GM21717 (cell line): ENCODE measurements around the gene PLVAP.
A peak's percentile ranks its signal among the peaks of the same experiment; 100 is the strongest.

Source experiments
- ATAC-seq: cut with Tn5 transposase; IDR thresholded peaks from one replicate; pipeline ENCODE4 v1.9.1; 2021; ENCODE audit warnings: mild to moderate bottlenecking, moderate library complexity; ENCODE audit not compliant: unreplicated experiment

Gene PLVAP

GRCh38 chr19:17376935-17377600, at the start of gene PLVAP:
TSS of gene PLVAP (minus strand) at chr19:17377342. CDS start at chr19:17377288, 54 bp downstream.
- ATAC-seq = no peak

GRCh38 chr19:17424743-17425365, 47.7 kb upstream of the PLVAP start:
- ATAC-seq = no peak

- ATAC-seq = no peak
Measured at GRCh38 chr19:17423429-17424208, 46.5 kb upstream of the PLVAP start.

GRCh38 chr19:17421942-17422341, 44.8 kb upstream of the PLVAP start:
- ATAC-seq = no peak

GRCh38 chr19:17420475-17420924, 43.4 kb upstream of the PLVAP start:
- ATAC-seq = no peak

GRCh38 chr19:17419621-17420474, 42.7 kb upstream of the PLVAP start, which contains the start of gene MVB12A:
TSS of gene MVB12A (plus strand) at chr19:17420047. CDS start at chr19:17420136, 89 bp downstream.
- ATAC-seq = peak; percentile 71

- no peak for ATAC-seq
Measured at GRCh38 chr19:17419154-17419620, 42.0 kb upstream of the PLVAP start.

- ATAC-seq = no peak
Measured at GRCh38 chr19:17418710-17419109, 41.6 kb upstream of the PLVAP start.

GRCh38 chr19:17415121-17415520, 38.0 kb upstream of the PLVAP start:
- ATAC-seq = no peak

- no peak for ATAC-seq
Measured at GRCh38 chr19:17414097-17414496, 37.0 kb upstream of the PLVAP start.

- no peak for ATAC-seq
Measured at GRCh38 chr19:17411801-17412200, 34.7 kb upstream of the PLVAP start.

- no peak for ATAC-seq
Measured at GRCh38 chr19:17409990-17410389, 32.8 kb upstream of the PLVAP start.

- ATAC-seq = no peak
Measured at GRCh38 chr19:17406887-17407196, 29.7 kb upstream of the PLVAP start.

GRCh38 chr19:17406046-17406886, 29.1 kb upstream of the PLVAP start:
- peak; percentile 7 for ATAC-seq

- peak; percentile 60 for ATAC-seq
Measured at GRCh38 chr19:17405250-17406045, 28.3 kb upstream of the PLVAP start, which contains the start of gene BST2. TSS of gene BST2 (minus strand) at chr19:17405630. CDS start at chr19:17405575, 55 bp downstream.

- ATAC-seq = no peak
Measured at GRCh38 chr19:17404621-17405249, 27.6 kb upstream of the PLVAP start.

- no peak for ATAC-seq
Measured at GRCh38 chr19:17404015-17404414, 26.9 kb upstream of the PLVAP start.
